ENCODE data around the gene CEP20.
"Not testable (repeated sequence)": the region's sequence is repeated elsewhere in the genome, so short reads cannot be mapped to it uniquely, and the experiment has no call there.

The CEP20 gene

DNA sequence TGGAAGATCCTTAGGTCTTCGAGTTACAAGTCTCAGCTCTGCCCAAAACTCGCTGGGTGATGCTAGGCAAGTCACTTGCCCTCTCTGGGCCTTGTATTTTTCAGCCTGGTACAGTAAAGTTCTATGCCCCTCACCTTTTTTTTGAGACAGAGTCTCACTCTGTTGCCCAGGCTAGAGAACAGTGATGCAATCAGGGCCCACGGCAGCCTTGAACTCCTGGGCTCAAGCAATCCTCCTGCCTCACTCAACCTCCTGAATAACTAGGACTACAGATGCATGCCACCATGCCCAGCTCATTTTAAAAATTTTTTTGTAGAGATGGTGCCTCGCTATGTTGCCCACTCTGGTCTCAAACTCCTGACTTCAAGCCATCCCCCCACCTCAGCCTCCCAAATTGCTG lies 35.4 kb downstream of the CEP20 start:
- Histone ChIP-seq H3K4me3 (ENCODE audit: low read length) (no peak overlapping the region), H3K4me1 (ENCODE audit: low read length) (peaks cover 24% of the 10 kb centered on the region), H2AFZ (ENCODE audit: low read length) (no peak overlapping the region), H3K27me3 (replicated peaks; ENCODE audit: insufficient read depth, low read length) (peaks cover 16% of the 10 kb centered on the region), H3K79me2 (ENCODE audit: low read length) (no peaks in the 10 kb centered on the region), H3K36me3 (replicated peaks; ENCODE audit: insufficient read depth, low read length) (no peaks in the 10 kb centered on the region), H4K20me1 (ENCODE audit: insufficient read depth, low read length) (no peaks in the 10 kb centered on the region), H3K9me2 (replicated peaks; ENCODE audit: insufficient read depth, low read length) (no peaks in the 10 kb centered on the region), H3K4me2 (ENCODE audit: low read depth, low read length) (no peak overlapping the region), H3K9ac (ENCODE audit: low read length) (no peak overlapping the region), H3K9me3 (replicated peaks; ENCODE audit: insufficient read depth, low read length) (no peaks in the 10 kb centered on the region), H3F3A (ENCODE audit: insufficient read depth, low read length) (peaks cover 21% of the 10 kb centered on the region; the same call in 1 of the 2 replicates), H3K27ac (ENCODE audit: low read length) (no peak overlapping the region)
- no peak for DNase-seq
- TF ChIP-seq EZH2 (optimal IDR thresholded peaks at IDR 0.05; ENCODE audit: low read depth, low read length) (no peak), EZH2phosphoT487 (IDR thresholded peaks at IDR 0.05; ENCODE audit: low read length) (no peak)
- TF ChIP-seq, protein P1, sequence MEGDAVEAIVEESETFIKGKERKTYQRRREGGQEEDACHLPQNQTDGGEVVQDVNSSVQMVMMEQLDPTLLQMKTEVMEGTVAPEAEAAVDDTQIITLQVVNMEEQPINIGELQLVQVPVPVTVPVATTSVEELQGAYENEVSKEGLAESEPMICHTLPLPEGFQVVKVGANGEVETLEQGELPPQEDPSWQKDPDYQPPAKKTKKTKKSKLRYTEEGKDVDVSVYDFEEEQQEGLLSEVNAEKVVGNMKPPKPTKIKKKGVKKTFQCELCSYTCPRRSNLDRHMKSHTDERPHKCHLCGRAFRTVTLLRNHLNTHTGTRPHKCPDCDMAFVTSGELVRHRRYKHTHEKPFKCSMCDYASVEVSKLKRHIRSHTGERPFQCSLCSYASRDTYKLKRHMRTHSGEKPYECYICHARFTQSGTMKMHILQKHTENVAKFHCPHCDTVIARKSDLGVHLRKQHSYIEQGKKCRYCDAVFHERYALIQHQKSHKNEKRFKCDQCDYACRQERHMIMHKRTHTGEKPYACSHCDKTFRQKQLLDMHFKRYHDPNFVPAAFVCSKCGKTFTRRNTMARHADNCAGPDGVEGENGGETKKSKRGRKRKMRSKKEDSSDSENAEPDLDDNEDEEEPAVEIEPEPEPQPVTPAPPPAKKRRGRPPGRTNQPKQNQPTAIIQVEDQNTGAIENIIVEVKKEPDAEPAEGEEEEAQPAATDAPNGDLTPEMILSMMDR (IDR thresholded peaks at IDR 0.05; ENCODE audit: low read length), result no peak

DNA sequence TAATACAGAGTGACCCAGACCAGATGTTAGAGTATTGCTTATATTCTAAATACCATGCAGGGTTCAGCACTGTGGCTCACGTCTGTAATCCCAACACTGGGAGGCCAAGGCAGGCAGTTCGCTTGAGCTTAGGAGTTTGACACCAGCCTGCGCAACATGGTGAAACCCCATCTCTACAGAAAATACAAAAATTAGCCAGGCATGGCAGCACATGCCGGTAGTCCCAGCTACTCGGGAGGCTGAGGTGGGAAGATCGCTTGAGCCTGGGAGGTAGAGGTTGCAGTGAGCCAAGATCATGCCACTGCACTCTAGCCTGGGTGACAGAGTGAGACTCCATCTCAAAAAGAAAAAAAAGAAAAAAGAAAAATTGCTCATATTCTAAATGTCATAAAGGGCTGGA lies 37.8 kb downstream of the CEP20 start:
- not testable (repeated sequence) for H3K9ac ChIP-seq (ENCODE audit: low read length); H4K20me1 ChIP-seq (ENCODE audit: insufficient read depth, low read length); H3K4me2 ChIP-seq (ENCODE audit: low read depth, low read length); DNase-seq; H2AFZ ChIP-seq (ENCODE audit: low read length); H3K79me2 ChIP-seq (ENCODE audit: low read length); H3K27ac ChIP-seq (ENCODE audit: low read length); H3K36me3 ChIP-seq (replicated peaks; ENCODE audit: insufficient read depth, low read length); H3F3A ChIP-seq (ENCODE audit: insufficient read depth, low read length); H3K9me2 ChIP-seq (replicated peaks; ENCODE audit: insufficient read depth, low read length); H3K9me3 ChIP-seq (replicated peaks; ENCODE audit: insufficient read depth, low read length); H3K4me3 ChIP-seq (ENCODE audit: low read length); H3K27me3 ChIP-seq (replicated peaks; ENCODE audit: insufficient read depth, low read length)
- peaks cover 13% of the 10 kb centered on the region for H3K4me1 ChIP-seq (ENCODE audit: low read length)

DNA sequence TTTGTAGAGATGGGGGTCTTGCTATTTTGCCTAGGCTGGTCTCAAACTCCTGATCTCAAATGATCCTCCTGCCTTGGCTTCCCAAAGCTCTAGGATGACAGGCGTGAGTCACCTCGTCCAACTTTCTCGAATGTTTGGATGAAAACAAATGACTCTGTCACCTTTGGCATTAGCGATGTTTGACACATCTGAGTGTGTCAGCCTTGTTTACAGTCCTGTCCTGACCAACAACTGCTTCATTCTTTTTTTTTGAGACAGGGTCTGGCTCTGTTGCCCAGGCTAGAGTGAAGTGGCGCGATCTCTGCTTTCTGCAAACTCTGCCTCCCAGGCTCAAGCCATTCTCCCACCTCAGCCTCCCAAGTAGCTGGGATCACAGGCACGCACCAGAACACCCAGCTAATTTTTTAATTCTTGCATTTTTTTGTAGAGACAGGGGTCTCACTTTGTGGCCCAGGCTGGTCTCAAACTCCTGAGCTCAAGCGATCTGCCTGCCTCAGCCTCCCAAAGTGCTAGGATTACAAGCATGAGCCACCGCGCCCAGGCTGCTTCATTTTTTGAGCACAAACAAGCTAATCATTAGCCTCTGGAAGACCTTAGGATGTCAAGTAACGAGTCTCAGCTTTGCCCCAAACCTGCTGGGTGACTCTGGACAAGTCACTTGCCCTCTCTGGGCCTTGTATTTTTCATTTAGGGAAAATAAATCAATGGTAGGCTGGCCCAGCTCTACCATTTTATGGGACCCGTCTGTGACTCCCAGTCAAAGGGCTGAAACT lies 39.0 kb downstream of the CEP20 start:
- no peak overlapping the region for H3K4me2 ChIP-seq (ENCODE audit: low read depth, low read length)
- H3K9me2 ChIP-seq (replicated peaks; ENCODE audit: insufficient read depth, low read length), result no peaks in the 10 kb centered on the region
- 0 out of 2 replicates have a peak, but pooled peaks cover 3% of the 10 kb centered on the region for H3K4me1 ChIP-seq (ENCODE audit: low read length)
- TF ChIP-seq, protein P1 (IDR thresholded peaks at IDR 0.05; ENCODE audit: low read length), result no peak
- no peak for TF ChIP-seq EZH2 (optimal IDR thresholded peaks at IDR 0.05; ENCODE audit: low read depth, low read length)
- TF ChIP-seq EZH2phosphoT487 (IDR thresholded peaks at IDR 0.05; ENCODE audit: low read length), result no peak
- H3K36me3 ChIP-seq (replicated peaks; ENCODE audit: insufficient read depth, low read length), result no peaks in the 10 kb centered on the region
- H4K20me1 ChIP-seq (ENCODE audit: insufficient read depth, low read length), result no peaks in the 10 kb centered on the region
- no peaks in the 10 kb centered on the region for H3F3A ChIP-seq (ENCODE audit: insufficient read depth, low read length)
- no peak for DNase-seq
- H3K4me3 ChIP-seq (ENCODE audit: low read length), result no peak overlapping the region
- no peak overlapping the region for H2AFZ ChIP-seq (ENCODE audit: low read length)
- H3K79me2 ChIP-seq (ENCODE audit: low read length), result no peaks in the 10 kb centered on the region
- H3K27me3 ChIP-seq (replicated peaks; ENCODE audit: insufficient read depth, low read length), result 0 out of 2 replicates have a peak, but pooled peaks cover under 1% of the 10 kb centered on the region
- H3K27ac ChIP-seq (ENCODE audit: low read length), result no peak overlapping the region
- no peak overlapping the region for H3K9ac ChIP-seq (ENCODE audit: low read length)
- no peaks in the 10 kb centered on the region for H3K9me3 ChIP-seq (replicated peaks; ENCODE audit: insufficient read depth, low read length)

DNA sequence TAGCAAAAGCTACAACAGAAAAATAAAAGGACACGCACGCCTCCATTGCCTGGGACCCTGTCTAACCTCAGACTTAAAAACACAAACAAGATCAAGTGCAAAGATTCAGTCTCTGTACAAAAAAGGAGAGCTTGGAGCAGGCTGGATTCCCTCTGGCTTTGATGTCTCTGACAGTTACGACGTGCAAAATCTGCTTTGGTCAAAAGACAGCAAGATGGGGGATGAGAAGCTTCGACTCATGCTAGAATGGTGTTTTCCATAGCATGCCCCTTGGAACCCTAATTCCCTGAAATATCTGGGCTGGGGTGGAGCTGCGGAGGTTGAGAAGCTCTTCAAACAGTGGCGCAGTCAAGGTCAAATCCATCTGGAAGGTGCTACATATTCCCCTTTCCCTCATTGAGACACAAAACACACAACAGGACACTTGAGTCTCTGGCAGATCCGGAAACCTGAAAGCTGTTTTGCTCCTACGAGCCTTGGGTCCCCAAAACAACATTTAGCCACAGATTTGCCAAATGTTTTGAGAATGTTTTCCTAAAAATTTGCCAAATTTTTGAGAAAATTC lies 40.7 kb downstream of the CEP20 start:
- H3K4me1 ChIP-seq (ENCODE audit: low read length), result no peaks in the 10 kb centered on the region
- no peaks in the 10 kb centered on the region for H3K79me2 ChIP-seq (ENCODE audit: low read length)
- no peaks in the 10 kb centered on the region for H3K9me2 ChIP-seq (replicated peaks; ENCODE audit: insufficient read depth, low read length)
- H3K27me3 ChIP-seq (replicated peaks; ENCODE audit: insufficient read depth, low read length), result no peaks in the 10 kb centered on the region
- no peak overlapping the region for H3K9ac ChIP-seq (ENCODE audit: low read length)
- no peak for TF ChIP-seq EZH2phosphoT487 (IDR thresholded peaks at IDR 0.05; ENCODE audit: low read length)
- no peak for TF ChIP-seq EZH2 (optimal IDR thresholded peaks at IDR 0.05; ENCODE audit: low read depth, low read length)
- TF ChIP-seq, protein P1 (IDR thresholded peaks at IDR 0.05; ENCODE audit: low read length), result no peak
- H4K20me1 ChIP-seq (ENCODE audit: insufficient read depth, low read length), result no peaks in the 10 kb centered on the region
- no peaks in the 10 kb centered on the region for H3K9me3 ChIP-seq (replicated peaks; ENCODE audit: insufficient read depth, low read length)
- H3K27ac ChIP-seq (ENCODE audit: low read length), result no peak overlapping the region
- no peaks in the 10 kb centered on the region for H3K36me3 ChIP-seq (replicated peaks; ENCODE audit: insufficient read depth, low read length)
- DNase-seq, result no peak
- H3F3A ChIP-seq (ENCODE audit: insufficient read depth, low read length), result no peaks in the 10 kb centered on the region
- H3K4me2 ChIP-seq (ENCODE audit: low read depth, low read length), result no peak overlapping the region
- H2AFZ ChIP-seq (ENCODE audit: low read length), result no peak overlapping the region
- H3K4me3 ChIP-seq (ENCODE audit: low read length), result no peak overlapping the region

Data from MM.1S (cell line).